SU-DHL-6 (cell line): Measurements from ENCODE around the gene TTLL1.

Source experiments
- H2AFZ ChIP-seq: fragments of 200-600 bp; sonication (generic); 2 replicates; pipeline ENCODE4 v1.6.1; 2014; ENCODE audit warnings: low read depth, mild to moderate bottlenecking, moderate library complexity, mixed read lengths, antibody characterized with exemption, low read length; ENCODE audit not compliant: severe bottlenecking
- H3F3A ChIP-seq: fragments of 200-600 bp; shearing (Covaris generic); 2 replicates; pipeline ENCODE4 v1.6.0; 2016; ENCODE audit warnings: antibody characterized with exemption, mild to moderate bottlenecking; ENCODE audit not compliant: insufficient read depth
- H3K27ac ChIP-seq: fragments of 200-600 bp; sonication (generic); 2 replicates; pipeline ENCODE4 v1.5.1; 2016; ENCODE audit warnings: low read depth, mild to moderate bottlenecking, low read length, moderate library complexity, mixed read lengths
- H3K27me3 ChIP-seq: fragments of 200-600 bp; sonication (generic), shearing (Covaris generic); 2 replicates; pipeline ENCODE4 v1.6.0; 2014; ENCODE audit warnings: mild to moderate bottlenecking, low read length
- H3K36me3 ChIP-seq: fragments of 200-600 bp; sonication (generic); 2 replicates; pipeline ENCODE4 v1.6.1; 2014; ENCODE audit warnings: mild to moderate bottlenecking, low read length, mixed read lengths
- H3K4me2 ChIP-seq: fragments of 300-600, 200-600 bp; shearing (Covaris generic), sonication (generic); 2 replicates; pipeline ENCODE4 v1.6.0; 2014; ENCODE audit warnings: low read length, low read depth, mild to moderate bottlenecking; ENCODE audit not compliant: poor library complexity, severe bottlenecking
- H3K4me3 ChIP-seq: fragments of 200-600 bp; sonication (generic); 2 replicates; pipeline ENCODE4 v1.5.1; 2014; ENCODE audit warnings: antibody characterized with exemption, low read length, mild to moderate bottlenecking, mixed read lengths; ENCODE audit not compliant: insufficient read depth, poor library complexity, severe bottlenecking
- H3K79me2 ChIP-seq: fragments of 200-600 bp; sonication (generic); 2 replicates; pipeline ENCODE4 v1.6.1; 2014; ENCODE audit warnings: mild to moderate bottlenecking, low read length, moderate library complexity; ENCODE audit not compliant: insufficient read depth
- H3K9ac ChIP-seq: fragments of 200-600 bp; sonication (generic); 2 replicates; pipeline ENCODE4 v1.7.0; 2014; ENCODE audit warnings: mild to moderate bottlenecking, low read length
- H3K9me2 ChIP-seq: fragments of 200-600 bp; sonication (generic); replicated peaks from 2 replicates; pipeline ENCODE4 v1.6.1; 2014; ENCODE audit warnings: low read length; ENCODE audit not compliant: insufficient read depth
- H3K9me3 ChIP-seq: fragments of 200-600 bp; sonication (generic); 2 replicates; pipeline ENCODE4 v1.6.1; 2014; ENCODE audit warnings: low read length, mixed read lengths; ENCODE audit not compliant: insufficient read depth
- H4K20me1 ChIP-seq: fragments of 200-600 bp; sonication (generic); 2 replicates; pipeline ENCODE4 v1.6.1; 2014; ENCODE audit warnings: low read depth, mild to moderate bottlenecking, antibody characterized with exemption, low read length, moderate library complexity, mixed read lengths
- EZH2phosphoT487 ChIP-seq: fragments of 200-600 bp; sonication (generic), shearing (Covaris generic); conservative IDR thresholded peaks from 2 replicates; pipeline ENCODE4 v1.6.1; 2018; ENCODE audit warnings: mild to moderate bottlenecking, antibody characterized with exemption, low read length, moderate library complexity, mixed read lengths
- TF ChIP-seq, protein P1 (sequence below): fragments of 200-600 bp; sonication (generic); IDR thresholded peaks from one replicate; pipeline ENCODE4 v1.5.1; 2017; ENCODE audit warnings: antibody characterized with exemption, mild to moderate bottlenecking, low read length, moderate library complexity; ENCODE audit not compliant: insufficient read depth, poor library complexity, severe bottlenecking

Gene TTLL1

DNA sequence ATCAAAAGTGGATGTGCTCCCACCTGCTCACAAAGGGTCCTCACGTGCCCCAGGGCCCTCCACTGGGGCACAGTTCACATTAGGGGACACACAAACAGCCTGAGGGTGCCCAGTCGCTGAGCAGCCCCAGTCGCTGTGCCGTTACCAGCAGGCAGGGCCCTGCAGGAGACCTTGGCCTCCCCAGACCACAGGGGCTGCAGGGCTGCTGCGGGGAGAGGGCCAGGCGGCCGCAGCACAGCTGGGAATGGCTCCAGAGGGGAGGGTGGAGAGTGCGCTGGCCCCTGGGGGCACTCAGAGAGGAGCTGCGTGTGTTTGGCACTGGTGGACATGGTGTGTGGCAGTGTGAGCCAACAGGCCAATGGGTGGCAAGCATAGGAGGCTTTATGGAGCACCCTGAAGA is 53.9 kb downstream of the TTLL1 start:
- Histone ChIP-seq H3K36me3 (no peaks in the 10 kb centered on the region), H3K9me3 (no peaks in the 10 kb centered on the region), H3K79me2 (no peaks in the 10 kb centered on the region), H3K27ac (no peak overlapping the region), H4K20me1 (no peaks in the 10 kb centered on the region), H3K9me2 (no peaks in the 10 kb centered on the region), H3K4me3 (no peak overlapping the region), H3K4me2 (no peak overlapping the region), H2AFZ (no peak overlapping the region), H3K9ac (no peak overlapping the region), H3K27me3 (no peaks in the 10 kb centered on the region), H3F3A (no peaks in the 10 kb centered on the region)
- TF ChIP-seq, protein P1, sequence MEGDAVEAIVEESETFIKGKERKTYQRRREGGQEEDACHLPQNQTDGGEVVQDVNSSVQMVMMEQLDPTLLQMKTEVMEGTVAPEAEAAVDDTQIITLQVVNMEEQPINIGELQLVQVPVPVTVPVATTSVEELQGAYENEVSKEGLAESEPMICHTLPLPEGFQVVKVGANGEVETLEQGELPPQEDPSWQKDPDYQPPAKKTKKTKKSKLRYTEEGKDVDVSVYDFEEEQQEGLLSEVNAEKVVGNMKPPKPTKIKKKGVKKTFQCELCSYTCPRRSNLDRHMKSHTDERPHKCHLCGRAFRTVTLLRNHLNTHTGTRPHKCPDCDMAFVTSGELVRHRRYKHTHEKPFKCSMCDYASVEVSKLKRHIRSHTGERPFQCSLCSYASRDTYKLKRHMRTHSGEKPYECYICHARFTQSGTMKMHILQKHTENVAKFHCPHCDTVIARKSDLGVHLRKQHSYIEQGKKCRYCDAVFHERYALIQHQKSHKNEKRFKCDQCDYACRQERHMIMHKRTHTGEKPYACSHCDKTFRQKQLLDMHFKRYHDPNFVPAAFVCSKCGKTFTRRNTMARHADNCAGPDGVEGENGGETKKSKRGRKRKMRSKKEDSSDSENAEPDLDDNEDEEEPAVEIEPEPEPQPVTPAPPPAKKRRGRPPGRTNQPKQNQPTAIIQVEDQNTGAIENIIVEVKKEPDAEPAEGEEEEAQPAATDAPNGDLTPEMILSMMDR: no peak
- TF ChIP-seq EZH2phosphoT487: no peak

DNA sequence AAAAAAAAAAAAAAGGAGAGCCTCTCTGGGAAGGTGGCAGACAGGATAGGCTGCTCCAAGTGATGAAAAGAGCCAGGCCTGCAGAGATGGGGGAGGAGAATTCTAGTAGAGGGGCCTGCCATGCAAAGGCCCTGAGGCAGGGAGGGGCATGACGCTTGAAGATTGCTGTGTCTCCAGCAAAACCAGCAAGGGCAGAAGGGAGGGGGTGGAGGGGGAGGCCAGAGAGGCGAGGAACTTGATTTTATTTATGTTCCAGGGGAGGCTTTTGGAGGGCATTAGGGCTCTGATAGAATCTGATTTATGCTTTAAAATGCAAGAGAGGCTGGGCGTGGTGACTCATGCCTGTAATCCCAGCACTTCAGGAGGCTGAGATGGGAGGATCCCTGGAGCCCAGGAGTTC is 57.6 kb downstream of the TTLL1 start:
- no peaks in the 10 kb centered on the region for H3K79me2 ChIP-seq
- TF ChIP-seq, protein P1: no peak
- TF ChIP-seq EZH2phosphoT487: no peak
- H3K36me3 ChIP-seq: no peaks in the 10 kb centered on the region
- H3K9me3 ChIP-seq: no peaks in the 10 kb centered on the region
- no peak overlapping the region for H3K27ac ChIP-seq
- no peak overlapping the region for H3K9ac ChIP-seq
- no peaks in the 10 kb centered on the region for H3K27me3 ChIP-seq
- H3K4me3 ChIP-seq: no peak overlapping the region
- no peak overlapping the region for H3K4me2 ChIP-seq
- no peaks in the 10 kb centered on the region for H3K9me2 ChIP-seq
- no peaks in the 10 kb centered on the region for H4K20me1 ChIP-seq
- no peaks in the 10 kb centered on the region for H3F3A ChIP-seq
- no peak overlapping the region for H2AFZ ChIP-seq

DNA sequence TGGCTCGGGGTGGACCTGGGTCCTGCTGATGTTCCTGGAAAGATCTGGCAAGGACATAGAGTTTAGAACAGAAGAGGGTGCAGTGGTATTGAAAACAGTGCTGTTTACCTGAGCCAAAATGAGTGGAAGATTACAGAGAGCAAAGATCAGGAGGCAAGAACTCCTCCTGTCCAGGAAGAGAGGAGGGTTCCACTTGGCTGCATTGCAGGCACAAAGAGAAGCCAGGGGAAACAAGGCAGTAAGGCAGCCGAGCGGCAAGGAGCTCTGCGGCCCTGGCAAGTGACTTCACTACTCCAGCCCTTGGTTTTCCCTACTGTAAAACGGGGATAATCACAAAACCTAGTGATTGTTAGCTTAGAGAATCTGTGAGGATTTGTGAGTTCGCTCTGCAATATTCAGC is 70.6 kb downstream of the TTLL1 start:
- Histone ChIP-seq H3K79me2 (peaks cover 5% of the 10 kb centered on the region), H3F3A (no peaks in the 10 kb centered on the region), H3K36me3 (no peaks in the 10 kb centered on the region), H3K9me3 (no peaks in the 10 kb centered on the region), H3K27ac (no peak overlapping the region), H3K9me2 (no peaks in the 10 kb centered on the region), H3K9ac (no peak overlapping the region), H3K4me2 (no peak overlapping the region), H4K20me1 (no peaks in the 10 kb centered on the region), H3K27me3 (no peaks in the 10 kb centered on the region), H2AFZ (no peak overlapping the region), H3K4me3 (no peak overlapping the region)
- TF ChIP-seq, protein P1: no peak
- TF ChIP-seq EZH2phosphoT487: no peak
